WERI-Rb-1 (cell line): ENCODE data around the gene YBX2.
"Not testable (repeated sequence)": the region's sequence is repeated elsewhere in the genome, so short reads cannot be mapped to it uniquely, and the experiment has no call there.

Experiments used
- DNase-seq: peaks from one replicate; pipeline ENCODE4 v3.0.0-alpha.2; 2020
- H3K27ac ChIP-seq: fragments of 250-450 bp; sonication (Bioruptor Pico); 2 replicates; pipeline ENCODE4 v1.5.1; 2020; ENCODE audit warnings: mild to moderate bottlenecking, moderate library complexity
- H3K27me3 ChIP-seq: fragments of 250-450 bp; sonication (Bioruptor Pico); 2 replicates; pipeline ENCODE4 v1.5.1; 2021; ENCODE audit warnings: mild to moderate bottlenecking, low read depth, moderate library complexity; ENCODE audit not compliant: insufficient read depth, severe bottlenecking
- H3K36me3 ChIP-seq: fragments of 250-450 bp; sonication (Bioruptor Pico); 2 replicates; pipeline ENCODE4 v1.5.1; 2020; ENCODE audit warnings: mild to moderate bottlenecking, moderate library complexity
- H3K4me3 ChIP-seq: 2 replicates; pipeline ENCODE4 v1.5.1; 2011; ENCODE audit warnings: low read depth, mild to moderate bottlenecking, control low read depth, low read length
- H3K9me3 ChIP-seq: fragments of 250-450 bp; sonication (Bioruptor Pico); 2 replicates; pipeline ENCODE4 v1.5.1; 2021; ENCODE audit warnings: mild to moderate bottlenecking, moderate library complexity; ENCODE audit not compliant: severe bottlenecking
- CTCF ChIP-seq: IDR thresholded peaks from 2 replicates; pipeline ENCODE4 v1.5.1; 2011; ENCODE audit warnings: low read depth, mild to moderate bottlenecking, control low read depth, inconsistent platforms, low read length

The YBX2 gene

GRCh38 chr17:7248796-7249195, 45.6 kb downstream of the YBX2 start:
- Histone ChIP-seq H3K27ac (no peak overlapping the region), H3K4me3 (no peak overlapping the region)
- no peak for TF ChIP-seq CTCF

GRCh38 chr17:7246779-7247178, 47.7 kb downstream of the YBX2 start:
- no peaks in the 10 kb centered on the region for H3K9me3 ChIP-seq
- TF ChIP-seq CTCF: no peak
- no peak overlapping the region for H3K4me3 ChIP-seq
- no peaks in the 10 kb centered on the region for H3K27me3 ChIP-seq
- H3K27ac ChIP-seq: no peak overlapping the region
- DNase-seq: no peak
- peaks cover 52% of the 10 kb centered on the region for H3K36me3 ChIP-seq

More at GRCh38 chr17:7248796-7249195, 45.6 kb downstream of the YBX2 start:
- DNase-seq: no peak
- Histone ChIP-seq H3K27me3 (no peaks in the 10 kb centered on the region), H3K9me3 (no peaks in the 10 kb centered on the region), H3K36me3 (peaks cover 46% of the 10 kb centered on the region)

- H3K4me3 ChIP-seq, DNase-seq, H3K9me3 ChIP-seq, H3K27me3 ChIP-seq: not testable (repeated sequence)
- Histone ChIP-seq H3K27ac (peak overlapping the region; percentile 99), H3K36me3 (peaks cover 70% of the 10 kb centered on the region)
Measured at GRCh38 chr17:7243838-7244237, 50.6 kb downstream of the YBX2 start.

GRCh38 chr17:7243453-7243729, 51.0 kb downstream of the YBX2 start:
- no peak for TF ChIP-seq CTCF
- H3K27ac ChIP-seq: peak overlapping the region; percentile 99
- peak overlapping the region; percentile 90 for H3K4me3 ChIP-seq
- peaks cover 71% of the 10 kb centered on the region for H3K36me3 ChIP-seq
- H3K9me3 ChIP-seq: no peaks in the 10 kb centered on the region
- H3K27me3 ChIP-seq: no peaks in the 10 kb centered on the region
- DNase-seq: no peak

- peak overlapping the region; percentile 90 for H3K4me3 ChIP-seq
- H3K27ac ChIP-seq: peak overlapping the region; percentile 99
- H3K36me3 ChIP-seq: peaks cover 71% of the 10 kb centered on the region
- peak; percentile 97 for DNase-seq
- no peaks in the 10 kb centered on the region for H3K9me3 ChIP-seq
- TF ChIP-seq CTCF: peak; percentile 31; the same call in 1 of the 2 replicates
- H3K27me3 ChIP-seq: no peaks in the 10 kb centered on the region
Measured at GRCh38 chr17:7242717-7243452, 51.6 kb downstream of the YBX2 start.

- peaks cover 71% of the 10 kb centered on the region for H3K36me3 ChIP-seq
- H3K27me3 ChIP-seq: no peaks in the 10 kb centered on the region
- H3K4me3 ChIP-seq: peak within 1 kb of the TSS; percentile 90
- peak within 1 kb of the TSS; percentile 99 for H3K27ac ChIP-seq
- DNase-seq: peak; percentile 93
- TF ChIP-seq CTCF: no peak
- H3K9me3 ChIP-seq: no peaks in the 10 kb centered on the region
Measured at GRCh38 chr17:7241783-7242716, 52.4 kb downstream of the YBX2 start, which contains the start of gene GABARAP. GABARAP (minus strand) TSS chr17:7242449; CDS start chr17:7242330, 119 bp downstream.
